Lower leg skin (tissue), 3 donors: Measurements from ENCODE around the gene CSF2RB.

Experiments
- POLR2A ChIP-seq, 2 donors: fragments of 450-650 bp; IDR thresholded peaks; one replicate each; pipeline ENCODE4 v1.6.1; 2016 to 2017; ENCODE audit warnings: antibody characterized with exemption in 2 of 2, mild to moderate bottlenecking in 1 of 2, moderate library complexity in 1 of 2
- TF ChIP-seq, protein P1 (sequence below), 3 donors: fragments of 450-650 bp; IDR thresholded peaks; one replicate each; pipeline ENCODE4 v1.5.1; 2016; ENCODE audit warnings: antibody characterized with exemption in 3 of 3, mild to moderate bottlenecking in 3 of 3, moderate library complexity in 2 of 3

- TF ChIP-seq, protein P1, sequence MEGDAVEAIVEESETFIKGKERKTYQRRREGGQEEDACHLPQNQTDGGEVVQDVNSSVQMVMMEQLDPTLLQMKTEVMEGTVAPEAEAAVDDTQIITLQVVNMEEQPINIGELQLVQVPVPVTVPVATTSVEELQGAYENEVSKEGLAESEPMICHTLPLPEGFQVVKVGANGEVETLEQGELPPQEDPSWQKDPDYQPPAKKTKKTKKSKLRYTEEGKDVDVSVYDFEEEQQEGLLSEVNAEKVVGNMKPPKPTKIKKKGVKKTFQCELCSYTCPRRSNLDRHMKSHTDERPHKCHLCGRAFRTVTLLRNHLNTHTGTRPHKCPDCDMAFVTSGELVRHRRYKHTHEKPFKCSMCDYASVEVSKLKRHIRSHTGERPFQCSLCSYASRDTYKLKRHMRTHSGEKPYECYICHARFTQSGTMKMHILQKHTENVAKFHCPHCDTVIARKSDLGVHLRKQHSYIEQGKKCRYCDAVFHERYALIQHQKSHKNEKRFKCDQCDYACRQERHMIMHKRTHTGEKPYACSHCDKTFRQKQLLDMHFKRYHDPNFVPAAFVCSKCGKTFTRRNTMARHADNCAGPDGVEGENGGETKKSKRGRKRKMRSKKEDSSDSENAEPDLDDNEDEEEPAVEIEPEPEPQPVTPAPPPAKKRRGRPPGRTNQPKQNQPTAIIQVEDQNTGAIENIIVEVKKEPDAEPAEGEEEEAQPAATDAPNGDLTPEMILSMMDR (IDR thresholded peaks at IDR 0.05): no peak
- TF ChIP-seq POLR2A (IDR thresholded peaks at IDR 0.05): no peak
Measured at GRCh38 chr22:36930041-36930935, 16.9 kb downstream of the CSF2RB start.
